GM19452 (cell line): ENCODE measurements around the gene PLCB4.

Experiments
- ATAC-seq: cut with Tn5 transposase; IDR thresholded peaks from one replicate; pipeline ENCODE4 v1.9.1; 2021; ENCODE audit not compliant: unreplicated experiment

The PLCB4 gene

GRCh38 chr20:9166153-9166780, 97.4 kb downstream of the PLCB4 start:
- no peak for ATAC-seq

- no peak for ATAC-seq
Measured at GRCh38 chr20:9169409-9169808, 100.5 kb downstream of the PLCB4 start.

GRCh38 chr20:9172851-9173250, 104.0 kb downstream of the PLCB4 start:
- no peak for ATAC-seq

GRCh38 chr20:9177278-9177677, 108.4 kb downstream of the PLCB4 start:
- no peak for ATAC-seq

GRCh38 chr20:9179193-9179802, 110.4 kb downstream of the PLCB4 start:
- no peak for ATAC-seq

- no peak for ATAC-seq
Measured at GRCh38 chr20:9179867-9180266, 111.0 kb downstream of the PLCB4 start.

GRCh38 chr20:9180481-9181257, 111.8 kb downstream of the PLCB4 start:
- no peak for ATAC-seq

GRCh38 chr20:9185511-9185910, 116.6 kb downstream of the PLCB4 start:
- ATAC-seq, result no peak

- ATAC-seq, result no peak
Measured at GRCh38 chr20:9186396-9186795, 117.5 kb downstream of the PLCB4 start.

GRCh38 chr20:9195031-9195430, 126.1 kb downstream of the PLCB4 start:
- ATAC-seq, result no peak

GRCh38 chr20:9196110-9196509, 127.2 kb downstream of the PLCB4 start:
- ATAC-seq, result no peak

GRCh38 chr20:9198460-9198859, 129.6 kb downstream of the PLCB4 start:
- no peak for ATAC-seq

- ATAC-seq, result no peak
Measured at GRCh38 chr20:9200196-9200595, 131.3 kb downstream of the PLCB4 start.

- no peak for ATAC-seq
Measured at GRCh38 chr20:9200620-9201019, 131.7 kb downstream of the PLCB4 start.

GRCh38 chr20:9202420-9203080, 133.7 kb downstream of the PLCB4 start:
- no peak for ATAC-seq

- ATAC-seq, result no peak
Measured at GRCh38 chr20:9203081-9203447, 134.2 kb downstream of the PLCB4 start.

GRCh38 chr20:9204979-9205378, 136.1 kb downstream of the PLCB4 start:
- no peak for ATAC-seq

- ATAC-seq, result no peak
Measured at GRCh38 chr20:9206486-9206885, 137.6 kb downstream of the PLCB4 start.

GRCh38 chr20:9207253-9207652, 138.4 kb downstream of the PLCB4 start:
- ATAC-seq, result no peak

GRCh38 chr20:9210356-9210755, 141.5 kb downstream of the PLCB4 start:
- ATAC-seq, result no peak

GRCh38 chr20:9211016-9211760, 142.3 kb downstream of the PLCB4 start:
- ATAC-seq, result no peak
